Psoas muscle (tissue), 8 donors: ENCODE results near the gene OTOP3. TPM values are rescaled to one million over a fixed set of nuclear protein-coding genes. Genes with fewer than 3 reads are reported as not detected.

ENCODE experiments used
- ATAC-seq, 4 donors: fragments of 200-7000 bp; cut with Tn5 transposase; one replicate each; pipeline ENCODE4 v1.9.1; 2020; ENCODE audit warnings: moderate library complexity in 3 of 4, mild to moderate bottlenecking in 2 of 4
- DNase-seq, 2 donors: peaks; one replicate each; pipeline ENCODE4 v3.0.0-alpha.2; 2020
- H3K27ac ChIP-seq: fragments of 200-600 bp; one replicate; pipeline ENCODE4 v1.8.0; 2022
- H3K27me3 ChIP-seq, 3 donors: fragments of 200-600 bp in 1 of 3; one replicate each; pipeline versions ENCODE4 v1.6.1 to v1.8.0; 2013 to 2022; ENCODE audit warnings: low read length in 2 of 3, mild to moderate bottlenecking in 2 of 3, moderate library complexity in 1 of 3; ENCODE audit not compliant: insufficient read depth in 3 of 3
- H3K36me3 ChIP-seq, 2 donors: fragments of 200-600 bp in 1 of 2; one replicate each; pipeline versions ENCODE4 v1.6.1 to v1.8.0; 2013 to 2022; ENCODE audit warnings: low read depth in 1 of 2, mild to moderate bottlenecking in 1 of 2, moderate library complexity in 1 of 2; ENCODE audit not compliant: insufficient read depth in 1 of 2
- H3K4me1 ChIP-seq: fragments of 200-600 bp; one replicate; pipeline ENCODE4 v1.8.0; 2022
- H3K4me3 ChIP-seq: fragments of 200-600 bp; one replicate; pipeline ENCODE4 v1.8.0; 2022; ENCODE audit warnings: mild to moderate bottlenecking
- H3K9me3 ChIP-seq: fragments of 200-600 bp; one replicate; pipeline ENCODE4 v1.8.0; 2022
- CTCF ChIP-seq: fragments of 200-600 bp; IDR thresholded peaks from one replicate; pipeline ENCODE4 v1.8.0; 2022; ENCODE audit warnings: antibody characterized with exemption
- WGBS, 3 donors: extraction: QIAGEN DNeasy Blood & Tissue Kit; methylation state at CpG; one replicate each; pipeline versions ENCODE4 v1.1.6 to v1.1.7; 2013; 5-methylcytosine and 5-hydroxymethylcytosine counted together
- intact Hi-C, 2 donors: fragments of 100-400 bp; cut with DNase I; formaldehyde crosslinking; loops; one replicate each; pipeline versions ENCODE4 v1.11.0 to v1.14.2; 2022
- polyA plus RNA-seq, 3 donors: library from polyadenylated mRNA; stranded (reverse); fragments of 200-250 nt; gene quantifications; one replicate each; pipeline ENCODE4 v1.2.3, GENCODE V29; 2013
- total RNA-seq, 4 donors: library from RNA; stranded (reverse); fragmentation: NEBNext Ultra II Directional in 2 of 4; extraction: Animal tissue kit (Norgen Biotek cat#: 25700) in 2 of 4; gene quantifications; one replicate each; pipeline versions ENCODE4 v1.2.1 to v1.2.4, GENCODE V29; 2021 to 2023
- donor health status: healthy with polysubstance abuse.
- donor health status: DM: no; HTN: no; CAD: no; lungs with moderate emphysema.
- donor health status: Bipolar disorder and iron deficiency.
- donor health status: healthy.
- donor health status: DM: yes; HTN: yes; CAD: no.
- donor health status: DM: no; HTN: no; CAD: no.
- donor health status: DM: no; HTN: no; CAD: no.
- donor health status: DM: yes; HTN: yes; CAD: no.

The OTOP3 gene
- total and polyA plus RNA-seq, 7 donors, result 0.04 TPM; not detected in 6

DNA sequence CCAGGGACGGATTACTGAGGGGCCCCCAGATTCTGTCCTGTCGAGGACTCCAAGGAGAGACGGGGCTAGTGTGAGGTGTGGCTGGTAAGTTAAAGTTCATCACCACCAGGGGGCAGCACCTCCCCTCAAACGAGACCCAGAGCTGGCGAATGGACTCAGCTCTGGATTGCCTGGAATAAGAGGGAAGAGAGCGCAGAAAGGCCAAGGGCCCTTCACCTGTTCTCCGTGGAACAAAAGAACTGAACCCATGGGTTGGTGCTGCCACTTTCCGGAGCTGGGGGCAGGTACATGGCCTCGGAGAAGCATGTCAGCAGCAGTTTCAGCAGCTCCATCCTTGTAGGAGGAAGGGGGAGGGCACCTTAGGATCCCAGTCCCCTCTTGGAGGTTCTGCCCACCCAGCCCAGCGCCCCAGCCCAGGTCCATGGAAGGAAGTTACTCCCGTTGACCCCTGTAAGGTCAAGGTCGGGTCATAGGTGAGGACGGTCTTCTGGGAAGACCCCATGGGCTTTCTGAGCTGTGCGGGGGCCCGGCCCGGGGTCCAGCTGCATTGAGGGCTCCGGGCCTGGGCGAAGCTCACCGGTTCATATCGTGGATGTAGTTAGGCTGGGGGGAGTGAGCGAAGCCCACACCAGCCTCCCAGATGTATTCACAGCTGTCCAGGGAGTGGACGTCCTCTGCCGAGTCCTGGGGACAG lies 26.1 kb downstream of the OTOP3 start:
- DNase-seq (peak; percentile 86 to 92), ATAC-seq (peak; percentile 82 to 94 (median 90))
- H3K36me3 ChIP-seq, result no peaks in the 10 kb centered on the region
- peak; percentile 85 for TF ChIP-seq CTCF
- H3K4me1 ChIP-seq, result no peaks in the 10 kb centered on the region
- intact Hi-C loops, result loop anchor here (5.0 to 10.0 kb wide), 6 partner anchors 45 to 240 kb away; partner anchors contain the start of genes ARMC7 (in 1 of the 2) and MRPL58 (in 1 of the 2)
- no peaks in the 10 kb centered on the region for H3K27me3 ChIP-seq
- no peak overlapping the region for H3K27ac ChIP-seq
- WGBS, 3 donors, result 34 to 43% (median 36%) methylated on average over 23 of the region's 23 CpGs
- no peak overlapping the region for H3K4me3 ChIP-seq
- no peaks in the 10 kb centered on the region for H3K9me3 ChIP-seq

GRCh38 chr17:74962622-74963394 lies 27.1 kb downstream of the OTOP3 start:
- Histone ChIP-seq H3K4me3 (no peak overlapping the region), H3K27me3 (no peaks in the 10 kb centered on the region), H3K27ac (no peak overlapping the region), H3K9me3 (no peaks in the 10 kb centered on the region), H3K4me1 (no peaks in the 10 kb centered on the region), H3K36me3 (no peaks in the 10 kb centered on the region)
- WGBS, 3 donors, result 55 to 73% (median 63%) methylated on average over 16 to 18 of the region's 18 CpGs
- no peak for TF ChIP-seq CTCF
- ATAC-seq, result no peak
- DNase-seq, result no peak
- intact Hi-C loops, result loop anchor here (5.0 to 10.0 kb wide), 6 partner anchors 44 to 239 kb away; partner anchors contain the start of genes ARMC7 (in 1 of the 2) and MRPL58 (in 1 of the 2)

GRCh38 chr17:74963656-74964055 lies 28.0 kb downstream of the OTOP3 start:
- WGBS, 3 donors, result 78 to 79% (median 78%) methylated on average over 12 of the region's 12 CpGs
- no peak for TF ChIP-seq CTCF
- intact Hi-C loops, result loop anchor here (5.0 to 10.0 kb wide), 6 partner anchors 44 to 239 kb away; partner anchors contain the start of genes ARMC7 (in 1 of the 2) and MRPL58 (in 1 of the 2)
- DNase-seq (no peak), ATAC-seq (no peak)
- Histone ChIP-seq H3K27ac (no peak overlapping the region), H3K4me3 (no peak overlapping the region), H3K36me3 (no peaks in the 10 kb centered on the region), H3K9me3 (no peaks in the 10 kb centered on the region), H3K27me3 (no peaks in the 10 kb centered on the region), H3K4me1 (no peaks in the 10 kb centered on the region)

DNA sequence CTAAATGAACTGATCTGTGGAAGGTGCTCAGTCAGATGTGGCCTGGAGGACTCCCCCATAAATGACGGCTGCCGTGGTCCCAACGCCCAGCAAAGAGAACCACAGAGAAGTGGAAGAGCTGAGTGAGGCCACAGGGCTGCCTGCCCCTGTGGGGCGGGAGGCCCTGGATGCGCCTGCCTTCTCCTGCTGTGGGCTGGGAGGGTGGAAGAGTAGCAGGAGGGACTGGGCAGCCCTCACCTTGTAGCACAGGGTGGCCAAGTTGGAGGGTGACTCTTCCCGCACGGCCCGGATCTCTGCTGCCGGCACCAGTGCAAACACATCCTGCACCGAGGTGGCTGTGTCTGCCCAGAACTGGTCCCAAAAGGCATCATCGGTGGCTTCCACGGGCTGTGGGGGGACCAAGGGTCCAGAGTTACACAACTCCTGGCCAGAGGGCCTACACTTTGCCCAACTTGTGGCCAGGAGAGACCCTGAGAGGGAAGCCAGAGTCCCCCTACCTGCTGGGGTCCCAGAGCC lies 28.6 kb downstream of the OTOP3 start:
- DNase-seq (no peak), ATAC-seq (no peak)
- no peaks in the 10 kb centered on the region for H3K4me1 ChIP-seq
- no peaks in the 10 kb centered on the region for H3K27me3 ChIP-seq
- no peaks in the 10 kb centered on the region for H3K9me3 ChIP-seq
- intact Hi-C loops, result loop anchor here (5.0 to 10.0 kb wide), 6 partner anchors 43 to 238 kb away; partner anchors contain the start of genes ARMC7 (in 1 of the 2) and MRPL58 (in 1 of the 2)
- WGBS, 3 donors, result 88 to 90% (median 89%) methylated on average over 11 to 12 of the region's 12 CpGs
- H3K36me3 ChIP-seq, result no peaks in the 10 kb centered on the region
- H3K27ac ChIP-seq, result no peak overlapping the region
- no peak overlapping the region for H3K4me3 ChIP-seq
- TF ChIP-seq CTCF, result no peak
